OCI-LY1 (cell line): Measurements from ENCODE around the gene ATP7B.

Source experiments
- EZH2 ChIP-seq: fragments of 200-600 bp; sonication (generic), shearing (Covaris generic); IDR thresholded peaks from 2 replicates; pipeline ENCODE4 v1.8.0; 2017; ENCODE audit warnings: borderline replicate concordance, mixed run types, mild to moderate bottlenecking, antibody characterized with exemption, low read length, moderate library complexity, mixed read lengths
- TF ChIP-seq, protein P1 (sequence below): fragments of 200-600 bp; sonication (generic), shearing (Covaris generic); IDR thresholded peaks from 2 replicates; pipeline ENCODE4 v1.5.1; 2017; ENCODE audit warnings: mild to moderate bottlenecking, antibody characterized with exemption, low read length, moderate library complexity, mixed read lengths

DNA sequence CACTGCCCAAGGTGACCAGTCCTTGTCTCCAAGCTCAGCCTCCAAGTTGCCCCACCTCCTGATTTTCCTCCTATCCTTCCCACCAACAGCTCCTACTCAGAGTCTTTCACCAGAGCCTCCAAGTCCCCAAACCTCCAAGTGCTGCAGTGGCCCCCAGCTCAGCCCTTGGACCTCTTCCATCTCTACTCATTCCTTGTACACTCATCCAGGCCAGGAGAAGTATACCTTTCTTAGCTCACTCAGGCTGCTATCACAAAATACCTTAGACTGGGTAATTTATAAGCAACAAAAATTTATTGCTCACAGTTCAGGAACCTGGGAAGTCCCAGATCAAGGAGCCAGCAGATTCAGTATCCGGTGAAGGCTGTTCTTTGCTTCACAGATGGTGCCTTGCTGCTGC is 11.3 kb downstream of the ATP7B start:
- TF ChIP-seq, protein P1, sequence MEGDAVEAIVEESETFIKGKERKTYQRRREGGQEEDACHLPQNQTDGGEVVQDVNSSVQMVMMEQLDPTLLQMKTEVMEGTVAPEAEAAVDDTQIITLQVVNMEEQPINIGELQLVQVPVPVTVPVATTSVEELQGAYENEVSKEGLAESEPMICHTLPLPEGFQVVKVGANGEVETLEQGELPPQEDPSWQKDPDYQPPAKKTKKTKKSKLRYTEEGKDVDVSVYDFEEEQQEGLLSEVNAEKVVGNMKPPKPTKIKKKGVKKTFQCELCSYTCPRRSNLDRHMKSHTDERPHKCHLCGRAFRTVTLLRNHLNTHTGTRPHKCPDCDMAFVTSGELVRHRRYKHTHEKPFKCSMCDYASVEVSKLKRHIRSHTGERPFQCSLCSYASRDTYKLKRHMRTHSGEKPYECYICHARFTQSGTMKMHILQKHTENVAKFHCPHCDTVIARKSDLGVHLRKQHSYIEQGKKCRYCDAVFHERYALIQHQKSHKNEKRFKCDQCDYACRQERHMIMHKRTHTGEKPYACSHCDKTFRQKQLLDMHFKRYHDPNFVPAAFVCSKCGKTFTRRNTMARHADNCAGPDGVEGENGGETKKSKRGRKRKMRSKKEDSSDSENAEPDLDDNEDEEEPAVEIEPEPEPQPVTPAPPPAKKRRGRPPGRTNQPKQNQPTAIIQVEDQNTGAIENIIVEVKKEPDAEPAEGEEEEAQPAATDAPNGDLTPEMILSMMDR, result no peak
- TF ChIP-seq EZH2, result no peak
